Activated CD4-positive, alpha-beta T cell treated with anti-CD3 and anti-CD28 coated beads for 4 hours (primary cell): ENCODE data around the gene MXI1.
A peak's percentile ranks its signal among the peaks of the same experiment; 100 is the strongest.

Experiments
- DNase-seq, 2 donors: peaks; one replicate each; pipeline ENCODE4 v3.0.0-alpha.2; 2020

The MXI1 gene

DNA sequence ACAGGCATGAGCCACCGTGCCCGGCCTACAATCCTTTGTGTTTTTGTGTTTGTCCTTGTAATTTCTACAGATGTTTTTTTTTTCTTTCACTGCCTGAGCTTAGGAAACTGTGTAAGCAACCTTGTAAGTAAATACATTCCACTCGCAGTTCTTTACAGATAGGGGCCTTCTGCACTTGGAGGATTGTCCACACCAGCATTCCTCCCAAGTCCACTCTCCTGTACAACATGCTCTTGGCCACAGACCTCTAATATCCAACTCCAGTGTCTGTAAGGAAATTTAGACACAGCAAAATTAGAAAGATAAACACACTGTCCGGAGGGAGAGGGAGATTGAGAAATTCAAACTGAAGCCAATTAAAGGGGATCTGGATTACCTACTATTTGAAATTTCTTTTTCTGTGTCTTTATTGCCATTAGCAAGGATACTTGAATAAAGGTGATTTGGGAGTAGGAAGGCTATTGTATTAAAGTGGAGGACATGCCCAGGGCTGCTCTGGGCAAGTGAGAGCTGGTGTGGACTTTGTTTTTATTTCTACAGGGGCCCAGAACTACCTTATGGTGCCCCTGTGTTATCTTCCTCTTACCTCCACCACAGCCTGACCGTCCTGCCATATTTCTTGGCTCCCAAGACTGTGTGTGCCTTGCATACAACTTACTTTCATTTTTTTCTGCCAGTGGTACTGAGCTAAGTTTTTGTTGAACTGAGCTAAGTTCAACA is 9.7 kb downstream of the MXI1 start:
- DNase-seq, result no peak

DNA sequence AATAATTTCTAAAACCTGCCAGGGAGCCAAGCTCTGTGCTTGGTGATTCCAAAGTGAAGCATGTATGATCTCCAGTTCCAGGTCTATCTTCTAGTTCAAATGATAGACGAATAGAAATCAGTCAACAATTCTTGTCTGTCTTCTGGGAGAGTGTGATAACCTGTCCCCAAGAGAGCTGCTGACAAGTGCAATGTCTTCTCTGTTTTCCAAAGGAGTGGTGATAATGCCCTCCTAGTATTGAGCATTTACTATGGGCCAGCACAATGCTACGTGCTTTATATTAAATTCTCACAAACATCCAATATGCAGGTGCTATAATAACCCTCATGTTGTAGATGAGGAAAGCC is 10.2 kb downstream of the MXI1 start:
- no peak for DNase-seq

DNA sequence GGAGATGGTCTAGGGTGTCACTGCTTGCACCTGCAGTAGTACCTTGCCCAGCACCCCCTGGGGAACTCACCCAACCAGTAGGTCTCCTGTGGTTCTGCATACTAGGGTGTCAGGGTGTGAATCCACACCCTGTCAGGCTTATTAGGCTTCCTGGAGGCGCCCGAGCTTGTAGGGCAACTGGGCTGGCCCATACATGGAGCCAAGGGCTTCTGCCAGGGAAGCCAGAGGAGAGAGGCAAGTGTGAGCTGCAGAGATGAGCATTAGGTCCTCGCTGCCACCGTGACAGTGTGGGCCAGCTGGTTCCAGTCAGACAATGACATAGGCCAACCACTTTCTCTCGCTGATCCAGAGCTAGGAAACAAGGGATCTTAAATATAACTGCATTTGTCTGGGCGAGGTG is 11.2 kb downstream of the MXI1 start:
- no peak for DNase-seq

DNA sequence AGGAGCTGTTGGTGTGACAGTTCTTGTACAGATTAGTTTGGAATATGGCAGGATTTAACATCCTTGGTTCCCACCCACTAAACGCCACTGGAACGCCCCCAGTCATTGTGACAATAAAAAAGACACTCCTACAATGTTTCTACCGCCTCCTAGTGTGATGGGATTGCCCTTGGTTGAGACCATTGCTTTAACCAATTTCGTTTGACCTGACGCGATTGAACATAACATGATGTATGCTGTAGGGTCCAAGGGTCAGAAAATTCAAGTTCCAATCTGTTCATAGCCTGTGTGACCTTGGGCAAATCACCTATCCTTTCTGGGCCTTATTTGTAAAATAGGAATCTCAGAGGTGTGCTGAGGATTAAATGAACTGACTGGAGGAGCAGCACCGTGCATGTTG is 12.5 kb downstream of the MXI1 start:
- no peak for DNase-seq

DNA sequence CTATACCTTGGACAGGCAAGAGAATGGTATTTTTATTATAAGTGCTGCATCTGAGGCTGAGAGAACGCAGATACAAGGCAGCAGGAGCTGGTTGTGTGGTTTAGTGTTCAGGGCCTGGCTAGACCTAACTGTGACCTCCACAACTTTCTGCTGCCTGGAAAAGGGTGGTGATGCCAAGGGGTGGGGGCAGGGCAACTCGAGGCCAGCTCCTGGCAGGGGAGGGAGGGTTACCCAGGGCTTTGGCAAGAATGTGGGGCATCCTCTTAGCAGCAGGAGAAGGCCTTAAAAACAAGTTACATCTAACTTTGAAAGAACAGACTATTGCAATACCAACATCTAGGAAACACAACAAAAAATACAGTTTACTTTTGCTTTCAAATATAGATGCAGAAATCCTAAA is 13.0 kb downstream of the MXI1 start:
- no peak for DNase-seq

DNA sequence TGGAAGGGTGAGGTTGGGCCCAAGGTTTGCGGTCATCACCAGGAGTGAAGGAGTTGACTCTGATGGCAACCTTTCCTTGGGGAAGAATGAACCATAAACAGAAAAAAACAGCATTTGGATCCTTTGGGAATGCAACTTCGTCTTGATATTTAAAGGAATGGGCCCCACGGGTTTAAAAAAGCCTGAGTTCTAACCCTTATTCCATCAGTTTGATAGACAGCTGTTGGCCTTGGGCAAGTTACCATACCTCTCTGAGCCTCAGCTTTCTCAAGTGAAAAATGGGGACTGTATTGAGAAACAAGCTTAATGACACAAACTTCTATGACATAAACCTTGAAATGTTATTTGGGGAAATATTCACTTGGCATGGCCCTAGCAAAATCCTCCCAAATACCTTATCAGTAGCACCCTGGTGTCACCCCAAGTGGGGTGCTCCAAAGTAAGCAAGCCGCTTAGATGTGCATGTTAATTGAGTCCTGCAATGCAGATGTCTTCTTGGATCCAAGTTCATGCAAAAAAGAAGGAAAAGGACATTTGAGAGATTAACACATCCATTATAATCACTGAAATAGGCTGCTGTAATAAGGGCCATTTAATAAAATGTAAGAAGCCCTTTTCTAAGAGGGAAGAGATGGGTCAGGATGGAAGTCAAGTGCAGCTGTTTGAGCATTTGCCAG is 13.8 kb downstream of the MXI1 start:
- no peak for DNase-seq

DNA sequence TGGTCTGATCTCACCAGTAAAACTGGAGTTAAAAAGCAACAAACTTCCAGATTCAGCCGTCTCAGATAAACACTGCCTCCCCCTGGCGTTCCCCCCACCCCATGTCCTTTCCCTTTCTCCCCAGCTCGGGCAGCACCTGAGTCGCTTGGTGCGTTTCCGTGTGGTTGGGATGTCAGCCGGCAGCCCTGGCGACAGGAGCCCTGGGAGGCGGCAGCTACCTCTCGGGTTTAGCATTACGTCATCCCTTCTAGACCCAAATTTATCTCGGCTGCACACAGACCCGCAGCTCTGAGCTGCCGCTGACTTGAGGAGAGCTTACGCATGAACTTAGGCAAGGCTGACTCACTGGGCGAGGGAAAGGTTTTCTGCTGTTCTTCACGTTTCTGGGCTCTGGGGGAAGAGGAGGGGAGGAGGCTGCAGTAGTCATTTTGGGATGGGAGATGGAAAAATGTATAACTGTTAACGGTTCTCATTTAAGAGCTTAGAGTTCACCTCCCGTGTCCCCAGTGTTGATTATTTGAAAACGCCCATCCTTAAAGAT is 14.4 kb downstream of the MXI1 start:
- DNase-seq, result peak; percentile 77 to 81

DNA sequence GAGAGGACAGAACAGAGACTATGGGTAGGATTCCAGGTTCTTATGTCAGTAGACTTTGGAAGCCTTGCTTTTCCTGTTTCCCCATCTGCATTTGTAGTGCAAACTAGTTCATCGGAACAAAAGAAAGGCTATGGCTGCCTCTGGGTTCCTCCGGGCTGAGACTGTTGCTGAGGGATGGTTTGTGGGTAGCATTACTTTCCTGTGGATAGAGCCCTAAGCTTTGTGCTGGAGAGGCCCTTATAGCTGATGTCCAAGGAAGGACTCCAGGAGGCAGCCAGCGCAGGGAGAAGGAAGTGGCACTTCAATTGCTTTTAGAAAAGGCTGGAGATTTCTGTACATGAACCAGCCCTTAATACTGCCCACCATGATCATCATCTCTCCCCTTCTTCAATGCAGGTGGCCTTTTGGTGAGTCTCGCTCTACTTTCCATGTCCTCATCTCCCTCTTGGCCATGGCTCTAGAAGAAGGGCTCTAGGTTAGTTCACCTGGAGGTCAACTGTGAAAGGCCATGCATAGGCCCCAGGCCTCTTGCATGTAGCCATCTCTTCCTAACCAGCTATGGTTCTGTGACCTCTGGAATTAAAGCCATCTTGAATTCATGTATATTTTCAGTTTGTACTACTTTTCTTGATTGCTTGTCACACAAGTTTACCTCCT is 15.4 kb downstream of the MXI1 start:
- DNase-seq, result no peak

DNA sequence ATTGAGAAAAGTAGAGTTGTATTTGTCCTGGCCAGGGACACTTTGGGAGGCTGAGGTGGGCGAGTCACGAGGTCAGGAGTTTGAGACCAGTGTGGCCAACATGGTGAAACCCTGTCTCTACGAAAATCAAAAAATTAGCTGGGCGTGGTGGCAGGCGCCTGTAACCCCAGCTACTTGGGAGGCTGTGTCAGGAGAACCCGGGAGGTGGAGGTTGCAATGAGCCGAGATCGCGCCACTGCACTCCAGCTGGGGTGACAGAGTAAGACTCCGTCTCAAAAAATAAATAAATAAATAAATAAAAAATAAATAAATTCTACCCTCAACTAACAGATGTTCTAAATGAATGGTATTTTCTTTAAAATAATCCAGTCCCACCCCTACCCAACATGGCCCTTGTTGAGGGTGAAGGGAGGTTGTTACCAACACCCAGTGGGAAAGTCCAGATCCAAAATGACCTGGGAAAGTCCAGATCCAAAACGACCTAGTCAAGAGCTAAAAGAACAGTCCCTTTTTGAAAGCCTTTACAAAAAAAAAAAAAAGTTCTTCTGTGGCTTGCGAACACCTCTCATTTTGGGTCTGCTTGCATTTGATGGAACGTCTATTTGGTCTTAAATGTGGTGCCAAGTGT is 16.0 kb downstream of the MXI1 start:
- no peak for DNase-seq

DNA sequence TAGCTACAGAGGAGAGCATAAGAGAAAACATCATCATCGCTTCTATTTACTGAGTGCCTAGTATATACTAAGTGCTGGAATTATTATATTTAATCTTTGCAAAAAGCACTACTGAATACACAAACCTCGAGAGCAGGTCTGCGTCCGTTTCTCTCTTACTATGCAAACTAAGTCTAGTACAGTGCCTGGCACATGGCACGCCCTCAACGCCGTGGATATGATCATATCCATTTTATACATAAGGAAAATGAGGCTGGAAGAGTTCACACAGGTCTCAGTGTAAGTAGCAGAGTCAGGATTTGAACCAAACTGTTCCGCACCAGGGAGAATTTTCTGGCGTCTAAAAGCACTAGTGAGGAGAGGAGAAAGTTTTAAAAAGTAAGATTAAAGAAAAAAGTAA is 17.6 kb downstream of the MXI1 start:
- DNase-seq, result no peak

DNA sequence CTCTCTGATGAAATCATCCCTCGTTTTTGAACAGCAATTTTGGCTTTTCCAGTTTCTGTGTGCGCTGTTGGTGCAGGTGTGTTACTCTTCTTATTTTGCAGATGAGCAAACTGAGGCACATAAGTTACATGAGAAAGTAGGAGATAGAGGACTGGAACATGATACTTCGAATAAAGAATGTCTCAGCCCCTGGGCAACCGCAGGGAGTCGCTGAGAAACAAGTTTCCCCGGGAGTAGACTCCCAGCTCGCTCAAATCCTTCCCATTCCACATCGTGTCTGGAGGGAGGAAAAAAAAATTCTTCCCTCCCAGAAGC is 18.0 kb downstream of the MXI1 start:
- DNase-seq, result no peak

DNA sequence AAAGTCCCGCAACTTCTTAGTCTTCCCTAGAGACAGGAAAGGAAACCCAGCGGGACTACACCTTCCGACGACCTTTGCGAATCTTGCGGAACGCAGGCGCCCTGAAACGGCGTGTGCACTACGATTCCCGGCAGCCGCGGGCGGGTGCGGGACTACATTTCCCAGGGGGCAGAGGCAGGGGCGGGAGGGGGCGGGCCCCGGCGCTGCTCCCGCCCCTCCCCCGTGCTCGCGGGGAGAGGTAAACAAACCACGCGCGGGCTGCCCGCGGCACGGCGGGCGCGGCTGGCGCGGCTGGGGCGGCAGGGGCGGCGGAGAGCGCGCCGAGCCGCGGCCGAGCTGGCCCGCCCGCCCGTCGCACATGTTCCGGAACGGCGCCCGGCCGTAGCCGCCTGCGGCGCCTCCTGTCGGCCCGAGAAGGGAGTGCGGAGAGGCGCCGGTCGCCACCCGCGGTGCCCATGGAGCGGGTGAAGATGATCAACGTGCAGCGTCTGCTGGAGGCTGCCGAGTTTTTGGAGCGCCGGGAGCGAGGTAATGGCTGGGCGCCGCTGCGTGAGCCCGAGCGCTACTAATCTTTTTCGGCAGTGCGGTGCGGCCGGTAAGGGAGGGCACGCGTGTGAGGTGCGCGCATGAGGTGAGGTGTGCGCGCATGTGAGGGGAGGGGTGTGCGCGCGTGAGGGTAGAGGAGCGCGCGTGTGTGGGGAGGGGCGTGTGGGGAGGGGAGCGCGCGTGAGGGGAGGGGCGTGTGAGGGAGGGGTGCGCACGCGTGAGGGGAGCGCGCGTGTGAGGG is 18.5 kb downstream of the MXI1 start:
- peak; percentile 87 to 90 for DNase-seq

DNA sequence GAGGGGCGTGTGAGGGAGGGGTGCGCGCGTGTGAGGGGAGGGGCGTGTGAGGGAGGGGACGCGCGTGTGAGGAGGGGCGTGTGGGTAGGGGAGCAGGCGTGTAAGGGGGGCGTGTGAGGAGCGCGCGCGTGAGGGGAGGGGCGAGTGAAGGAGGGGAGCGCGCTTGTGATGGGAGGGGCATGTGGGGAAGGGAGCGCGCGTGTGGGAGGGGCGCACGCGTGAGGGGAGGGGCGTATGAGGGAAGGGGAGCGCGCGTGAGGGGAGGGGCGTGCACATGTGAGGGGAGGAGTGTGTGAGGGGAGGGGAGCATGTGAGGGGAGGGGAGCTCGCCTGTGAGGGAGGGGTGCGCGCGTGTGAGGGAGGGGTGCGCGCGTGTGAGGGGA is 19.1 kb downstream of the MXI1 start:
- DNase-seq, result peak; percentile 82 to 85

DNA sequence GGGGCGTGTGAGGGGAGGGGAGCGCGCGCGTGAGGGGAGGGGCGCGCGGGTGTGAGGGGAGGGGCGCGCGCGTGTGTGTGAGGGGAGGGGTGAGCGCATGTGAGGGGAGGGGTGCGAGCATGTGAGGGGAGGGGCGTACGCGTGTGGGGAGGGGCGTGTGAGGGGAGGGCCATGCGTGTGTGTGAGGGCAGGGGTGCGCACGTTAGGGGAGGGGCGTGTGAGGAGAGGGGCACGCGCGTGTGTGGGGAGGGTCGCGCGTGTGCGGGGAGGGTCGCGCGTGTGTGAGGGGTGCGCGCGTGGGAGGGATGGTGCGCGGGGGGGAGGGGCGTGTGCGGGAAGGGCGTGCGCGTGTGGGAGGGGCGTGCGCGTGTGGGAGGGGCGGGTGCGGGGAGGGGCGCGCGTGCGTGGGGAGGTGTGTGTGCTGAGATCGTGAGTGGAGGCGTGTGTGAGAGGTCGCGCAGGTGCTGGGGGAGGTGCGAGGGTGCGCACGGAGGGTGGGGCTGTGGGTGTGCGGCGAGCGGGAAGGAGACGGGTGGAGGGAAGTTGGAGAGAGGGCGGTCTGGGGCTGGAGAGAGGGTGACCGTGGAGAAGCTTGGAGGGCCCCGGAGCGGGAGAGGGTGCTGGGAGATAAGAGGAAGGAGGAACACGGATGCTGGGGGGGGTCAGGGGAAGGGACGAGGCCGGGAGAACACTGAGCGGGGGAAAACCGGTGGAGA is 19.7 kb downstream of the MXI1 start:
- DNase-seq, result peak; percentile 83 to 87

DNA sequence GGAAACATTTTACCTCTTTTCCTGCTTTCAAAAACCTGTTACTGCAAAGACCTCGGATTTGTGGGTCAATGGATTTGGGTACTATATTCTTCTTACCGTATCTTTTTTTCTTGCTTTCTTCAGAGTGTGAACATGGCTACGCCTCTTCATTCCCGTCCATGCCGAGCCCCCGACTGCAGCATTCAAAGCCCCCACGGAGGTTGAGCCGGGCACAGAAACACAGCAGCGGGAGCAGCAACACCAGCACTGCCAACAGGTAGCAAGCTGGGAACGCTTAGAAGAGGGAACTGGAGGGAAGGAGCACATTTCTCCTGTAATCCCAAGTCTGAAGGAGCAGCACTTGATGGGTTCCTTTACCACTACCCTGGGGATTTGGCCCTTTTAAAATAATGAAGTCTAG is 20.7 kb downstream of the MXI1 start:
- DNase-seq, result no peak

DNA sequence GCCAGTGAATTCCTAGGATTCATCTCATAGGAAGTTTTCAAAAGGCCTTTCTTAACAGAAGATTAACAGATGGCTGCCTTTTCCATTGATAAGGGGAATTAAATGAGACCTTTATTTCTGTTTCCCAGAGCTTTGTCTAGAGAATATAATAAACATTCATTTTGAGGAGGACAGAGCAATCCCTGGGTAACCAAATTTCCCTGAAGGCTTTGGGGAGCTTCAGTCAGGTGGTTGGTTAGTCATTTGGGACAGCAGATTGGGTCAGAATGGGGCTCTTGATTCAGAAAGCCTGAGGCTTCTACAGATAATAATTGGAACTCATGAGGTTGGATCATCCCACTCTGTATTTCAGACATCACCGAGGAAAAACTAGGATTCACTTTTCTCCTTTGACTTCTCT is 21.8 kb downstream of the MXI1 start:
- DNase-seq, result no peak

DNA sequence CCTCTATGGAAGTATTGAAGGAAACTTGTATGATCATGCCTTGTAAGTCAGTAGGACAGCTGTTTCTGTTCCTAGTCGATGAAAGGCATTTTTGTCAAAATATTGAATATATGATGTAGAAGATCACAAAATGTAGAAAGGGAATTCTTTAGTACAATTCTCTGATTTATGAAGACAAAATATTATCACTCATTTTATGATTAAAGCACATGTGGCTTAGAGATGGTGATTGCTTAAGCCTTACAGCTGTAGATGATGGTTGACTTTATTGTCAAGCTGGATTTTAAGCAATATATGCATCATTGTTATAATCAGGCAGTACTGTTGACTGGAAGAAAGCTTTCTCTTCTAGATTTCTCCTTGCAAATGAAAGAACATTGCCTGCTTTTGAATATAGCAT is 26.4 kb downstream of the MXI1 start:
- DNase-seq, result no peak

DNA sequence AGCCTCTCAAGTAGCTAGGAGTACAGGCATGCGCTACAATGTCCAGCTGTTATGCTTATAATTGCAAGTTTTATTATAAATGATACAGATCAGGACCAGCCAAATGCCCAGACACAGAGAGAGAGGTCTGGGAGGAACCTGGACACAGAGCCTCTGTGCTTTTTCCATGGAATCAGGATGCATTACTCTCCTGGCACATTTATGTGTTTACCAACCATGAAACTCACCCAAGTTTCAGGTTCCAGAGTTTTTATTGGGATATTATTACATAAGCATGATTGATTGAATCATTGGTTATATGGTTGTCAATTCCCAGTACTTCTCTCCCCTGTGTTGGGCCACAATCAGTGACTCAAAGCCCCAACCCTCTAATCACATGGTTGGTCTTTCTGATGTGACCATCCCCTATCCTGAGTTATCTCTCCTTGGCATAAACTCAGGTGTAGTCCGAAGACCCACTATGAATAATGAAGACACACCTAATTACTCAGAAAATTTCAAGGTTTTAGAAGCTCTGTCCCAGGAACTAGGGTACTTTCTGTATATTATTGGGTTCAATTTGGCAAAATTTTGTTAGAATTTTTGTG is 30.6 kb downstream of the MXI1 start:
- no peak for DNase-seq

DNA sequence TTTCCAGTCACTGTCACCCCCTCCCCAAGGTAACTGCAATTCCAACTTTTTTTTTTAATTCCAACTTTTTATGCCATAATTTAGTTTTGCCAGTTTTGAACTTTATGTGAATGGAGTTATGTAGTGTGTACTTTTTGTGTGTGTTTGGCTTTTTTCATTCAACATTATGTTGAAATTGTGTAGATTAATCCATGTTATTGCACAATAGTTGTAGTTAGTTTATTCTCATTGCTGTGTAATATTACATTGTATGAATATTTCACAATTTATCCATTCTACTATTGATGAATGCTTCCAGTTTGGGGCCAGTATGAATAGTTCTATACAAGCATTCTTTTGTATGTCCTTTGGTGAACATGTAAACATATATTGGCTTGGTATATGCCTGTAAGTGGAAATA is 32.5 kb downstream of the MXI1 start:
- DNase-seq, result no peak

DNA sequence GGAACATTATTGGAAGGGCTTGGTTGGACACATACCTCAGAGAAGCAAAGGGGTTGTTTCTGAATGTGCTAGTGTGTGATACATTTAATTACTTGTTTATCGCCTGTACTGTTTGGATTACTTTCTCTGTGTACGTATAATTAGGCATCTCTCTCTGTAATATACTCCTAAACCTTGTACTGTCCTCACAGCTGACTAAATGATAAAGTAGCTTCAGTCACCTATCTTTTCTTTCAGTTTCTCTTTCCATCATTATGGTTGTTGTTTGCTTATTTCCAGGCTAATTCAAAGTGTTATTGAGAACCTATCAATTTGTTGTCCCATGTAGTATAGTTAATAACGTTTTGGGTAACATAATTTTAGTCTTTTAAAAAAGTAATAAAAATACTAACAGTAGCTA is 34.0 kb downstream of the MXI1 start:
- no peak for DNase-seq

DNA sequence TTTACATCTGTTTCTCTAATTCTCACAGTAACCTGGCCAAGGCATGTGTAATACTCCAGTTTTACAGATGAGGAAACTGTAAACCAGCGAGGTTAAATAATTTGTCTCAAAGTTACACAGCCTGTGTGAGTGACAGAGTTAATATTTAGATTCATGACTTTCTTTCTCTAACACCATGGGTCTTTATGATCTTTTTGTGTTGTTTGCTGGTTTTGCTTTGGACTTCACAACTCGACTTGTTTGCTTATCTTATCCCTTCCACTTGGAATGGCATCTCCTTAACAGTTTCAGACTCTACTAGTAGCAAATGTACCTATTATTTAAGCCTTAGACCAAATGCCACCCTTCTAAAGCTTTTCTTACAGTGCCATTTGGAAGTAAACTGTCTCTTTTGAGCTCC is 34.4 kb downstream of the MXI1 start:
- no peak for DNase-seq

DNA sequence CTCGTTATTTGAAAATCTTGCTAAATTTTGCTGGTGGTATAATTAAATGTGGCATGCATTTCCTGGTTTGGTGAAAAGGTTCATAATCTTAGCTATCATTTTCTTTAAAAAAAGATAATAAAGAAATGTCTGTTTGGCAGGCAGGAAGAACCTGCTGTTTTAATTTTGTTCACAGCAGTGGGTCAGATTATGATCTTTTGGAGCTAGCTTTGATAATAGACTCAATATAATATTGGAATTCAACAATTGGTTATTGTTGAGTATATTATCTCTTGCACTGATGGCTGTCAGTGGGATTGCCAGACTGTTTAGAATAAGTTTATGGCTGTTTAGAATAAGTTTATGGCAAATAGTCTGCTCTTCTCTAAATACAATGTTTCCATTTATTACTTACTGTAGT is 35.1 kb downstream of the MXI1 start:
- no peak for DNase-seq
